Trophoblast cell (in vitro differentiated cells and primary cell): ENCODE measurements around the gene CAMP.

Source experiments
- DNase-seq, 2 donors: peaks; one replicate each; pipeline ENCODE4 v3.0.0-alpha.2; 2016
- H2AFZ ChIP-seq: 2 replicates; pipeline ENCODE4 v1.6.1; 2013; ENCODE audit warnings: low read length, moderate library complexity, mild to moderate bottlenecking; ENCODE audit not compliant: insufficient read depth, poor library complexity
- H2AK5ac ChIP-seq: 2 replicates; pipeline ENCODE4 v1.6.1; 2013; ENCODE audit warnings: mild to moderate bottlenecking, low read length
- H2BK120ac ChIP-seq: 2 replicates; pipeline ENCODE4 v1.6.1; 2013; ENCODE audit warnings: low read length, mild to moderate bottlenecking, moderate library complexity; ENCODE audit not compliant: insufficient read depth, poor library complexity
- H2BK12ac ChIP-seq: 2 replicates; pipeline ENCODE4 v1.6.1; 2013; ENCODE audit warnings: mild to moderate bottlenecking, low read length, moderate library complexity
- H2BK5ac ChIP-seq: 2 replicates; pipeline ENCODE4 v1.6.1; 2013; ENCODE audit warnings: low read length, low read depth, moderate library complexity, mild to moderate bottlenecking; ENCODE audit not compliant: poor library complexity
- H3K14ac ChIP-seq: 2 replicates; pipeline ENCODE4 v1.6.1; 2013; ENCODE audit warnings: mild to moderate bottlenecking, low read length
- H3K18ac ChIP-seq: 2 replicates; pipeline ENCODE4 v1.6.1; 2013; ENCODE audit warnings: mild to moderate bottlenecking, low read length
- H3K23ac ChIP-seq: 2 replicates; pipeline ENCODE4 v1.6.1; 2013; ENCODE audit warnings: low read length
- H3K27ac ChIP-seq: 2 replicates; pipeline ENCODE4 v1.5.1; 2013; ENCODE audit warnings: low read depth, mild to moderate bottlenecking, inconsistent platforms, low read length, moderate library complexity
- H3K27me3 ChIP-seq: 2 replicates; pipeline ENCODE4 v1.6.1; 2013; ENCODE audit warnings: inconsistent platforms, mild to moderate bottlenecking, low read length, moderate library complexity; ENCODE audit not compliant: insufficient read depth
- H3K36me3 ChIP-seq, 2 experiments: 1 replicate in 1 of 2; 2 replicates in 1 of 2; pipeline ENCODE4 v1.6.1; 2013; ENCODE audit warnings: low read length in 2 of 2, mild to moderate bottlenecking in 2 of 2, moderate library complexity in 1 of 2; ENCODE audit not compliant: insufficient read depth in 2 of 2, control insufficient read depth in 1 of 2
- H3K4ac ChIP-seq: 2 replicates; pipeline ENCODE4 v1.6.1; 2013; ENCODE audit warnings: low read depth, mild to moderate bottlenecking, low read length, moderate library complexity
- H3K4me1 ChIP-seq, 2 experiments: 1 replicate in 1 of 2; 2 replicates in 1 of 2; pipeline ENCODE4 v1.6.1; 2013; ENCODE audit warnings: low read length in 2 of 2, mild to moderate bottlenecking in 2 of 2, moderate library complexity in 1 of 2; ENCODE audit not compliant: insufficient read depth in 2 of 2, control insufficient read depth in 1 of 2
- H3K4me2 ChIP-seq: 2 replicates; pipeline ENCODE4 v1.6.1; 2013; ENCODE audit warnings: inconsistent platforms, mild to moderate bottlenecking, low read length, moderate library complexity
- H3K4me3 ChIP-seq: 2 replicates; pipeline ENCODE4 v1.5.1; 2013; ENCODE audit warnings: mild to moderate bottlenecking, low read depth, low read length, inconsistent platforms
- H3K79me1 ChIP-seq: one replicate; pipeline ENCODE4 v1.6.1; 2013; ENCODE audit warnings: low read length
- H3K79me2 ChIP-seq: 2 replicates; pipeline ENCODE4 v1.6.1; 2013; ENCODE audit warnings: low read length, mild to moderate bottlenecking; ENCODE audit not compliant: control insufficient read depth, insufficient read depth, poor library complexity
- H3K9ac ChIP-seq: 2 replicates; pipeline ENCODE4 v1.6.1; 2013; ENCODE audit warnings: mild to moderate bottlenecking, low read length
- H3K9me3 ChIP-seq: 2 replicates; pipeline ENCODE4 v1.6.1; 2013; ENCODE audit warnings: low read depth, mild to moderate bottlenecking, control low read depth, inconsistent platforms, low read length; ENCODE audit not compliant: insufficient read depth
- H4K12ac ChIP-seq: 2 replicates; pipeline ENCODE4 v1.6.1; 2013; ENCODE audit warnings: low read depth, mild to moderate bottlenecking, low read length, moderate library complexity
- H4K8ac ChIP-seq: 2 replicates; pipeline ENCODE4 v1.6.1; 2013; ENCODE audit warnings: low read depth, mild to moderate bottlenecking, low read length, moderate library complexity
- H4K91ac ChIP-seq: one replicate; pipeline ENCODE4 v1.6.1; 2013; ENCODE audit warnings: low read depth, mild to moderate bottlenecking, low read length, moderate library complexity
- WGBS: extraction: QIAGEN DNeasy Blood & Tissue Kit; methylation state at CpG from one replicate; pipeline ENCODE4 v1.1.7; 2013; ENCODE audit warnings: missing lambda C conversion rate; ENCODE audit not compliant: insufficient read length, insufficient coverage; ENCODE audit errors: extremely low coverage; 5-methylcytosine and 5-hydroxymethylcytosine counted together

Gene CAMP

GRCh38 chr3:48233542-48233941 is 10.2 kb downstream of the CAMP start:
- no peak overlapping the region for H2AK5ac ChIP-seq
- DNase-seq: no peak
- no peak overlapping the region for H4K91ac ChIP-seq
- H2BK5ac ChIP-seq: no peak overlapping the region
- no peak overlapping the region for H3K14ac ChIP-seq
- H3K4me1 ChIP-seq: no peaks in the 10 kb centered on the region
- no peak overlapping the region for H3K4me2 ChIP-seq
- H3K79me1 ChIP-seq: no peaks in the 10 kb centered on the region
- H2AFZ ChIP-seq: no peak overlapping the region
- no peak overlapping the region for H3K9ac ChIP-seq
- no CpG with 5 or more reads among the region's 2 CpGs for WGBS
- no peaks in the 10 kb centered on the region for H3K36me3 ChIP-seq
- H2BK12ac ChIP-seq: no peak overlapping the region
- H3K9me3 ChIP-seq: no peaks in the 10 kb centered on the region
- H3K18ac ChIP-seq: no peak overlapping the region
- no peak overlapping the region for H3K4me3 ChIP-seq
- H3K27me3 ChIP-seq: no peaks in the 10 kb centered on the region
- H4K8ac ChIP-seq: no peak overlapping the region
- no peak overlapping the region for H3K27ac ChIP-seq
- no peaks in the 10 kb centered on the region for H3K79me2 ChIP-seq
- no peak overlapping the region for H4K12ac ChIP-seq
- H3K4ac ChIP-seq: no peak overlapping the region
- H2BK120ac ChIP-seq: no peak overlapping the region
- no peak overlapping the region for H3K23ac ChIP-seq

DNA sequence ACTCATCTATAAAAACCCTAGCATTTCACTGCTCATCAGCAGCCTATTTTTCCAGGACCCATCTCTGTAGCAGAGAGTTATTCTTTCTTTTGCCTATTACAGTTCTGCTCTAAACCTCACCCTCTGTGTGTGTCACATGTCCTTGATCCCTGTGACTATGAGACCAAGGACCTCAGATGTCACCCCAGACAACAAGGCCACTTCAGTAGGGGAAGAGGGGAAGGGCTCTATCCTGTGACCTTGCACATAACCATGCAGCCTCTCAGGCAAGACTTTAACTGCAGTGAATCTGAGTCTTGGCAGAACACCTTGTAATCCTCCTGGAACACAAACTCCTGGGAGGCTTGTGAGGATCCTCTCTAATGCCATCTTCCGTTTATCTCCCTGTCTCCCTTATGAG is 13.2 kb downstream of the CAMP start:
- Histone ChIP-seq H2BK5ac (no peak overlapping the region), H3K4me2 (no peak overlapping the region)
- no CpG with 5 or more reads among the region's 1 CpG for WGBS

DNA sequence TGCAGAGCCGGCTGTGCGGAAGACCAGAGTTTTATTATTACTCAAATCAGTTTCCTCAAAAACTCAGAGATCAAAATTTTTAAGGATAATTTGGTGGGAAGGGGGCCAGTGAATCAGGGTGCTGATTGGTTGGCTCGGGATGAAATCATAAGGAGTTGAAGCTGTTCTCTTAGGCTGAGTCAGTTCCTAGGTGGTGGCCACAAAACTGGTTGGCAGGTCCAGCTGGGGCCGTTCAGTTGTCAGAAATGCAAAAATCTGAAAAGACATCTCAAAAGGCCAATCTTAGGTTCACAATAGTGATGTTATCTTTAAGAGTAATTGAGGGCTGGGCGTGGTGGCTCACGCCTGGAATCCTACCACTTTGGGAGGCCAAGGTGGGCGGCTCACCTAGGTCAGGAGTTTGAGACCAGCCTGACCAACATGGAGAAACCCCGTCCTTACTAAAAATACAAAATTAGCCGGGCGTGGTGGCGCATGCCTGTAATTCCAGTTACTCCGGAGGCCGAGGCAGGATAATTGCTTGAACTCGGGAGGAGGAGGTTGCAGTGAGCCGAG is 15.3 kb downstream of the CAMP start:
- H4K8ac ChIP-seq: no peak overlapping the region
- H2AFZ ChIP-seq: no peak overlapping the region
- no peak overlapping the region for H3K9ac ChIP-seq
- H3K4me2 ChIP-seq: no peak overlapping the region
- no peak overlapping the region for H3K14ac ChIP-seq
- H3K4me1 ChIP-seq: no peaks in the 10 kb centered on the region
- H3K4ac ChIP-seq: no peak overlapping the region
- no peak overlapping the region for H3K18ac ChIP-seq
- WGBS: no CpG with 5 or more reads among the region's 15 CpGs
- no peak overlapping the region for H3K27ac ChIP-seq
- no peak overlapping the region for H4K12ac ChIP-seq
- no peak overlapping the region for H3K23ac ChIP-seq
- H3K79me2 ChIP-seq: peaks cover 3% of the 10 kb centered on the region
- peaks cover 1% of the 10 kb centered on the region for H3K9me3 ChIP-seq
- H2BK5ac ChIP-seq: no peak overlapping the region
- no peaks in the 10 kb centered on the region for H3K36me3 ChIP-seq
- no peaks in the 10 kb centered on the region for H3K27me3 ChIP-seq
- H3K79me1 ChIP-seq: peaks cover 4% of the 10 kb centered on the region
- no peak overlapping the region for H2AK5ac ChIP-seq
- no peak overlapping the region for H3K4me3 ChIP-seq
- no peak overlapping the region for H2BK12ac ChIP-seq
- H2BK120ac ChIP-seq: no peak overlapping the region
- no peak overlapping the region for H4K91ac ChIP-seq
- DNase-seq: peak; percentile 87 to 91

More for the DNA sequence above, 13.2 kb downstream of the CAMP start:
- no peak overlapping the region for H3K4me3 ChIP-seq
- no peak overlapping the region for H2AK5ac ChIP-seq
- no peak overlapping the region for H3K14ac ChIP-seq
- no peaks in the 10 kb centered on the region for H3K36me3 ChIP-seq
- no peak overlapping the region for H3K4ac ChIP-seq
- no peak overlapping the region for H4K91ac ChIP-seq
- H2BK120ac ChIP-seq: no peak overlapping the region
- H3K9ac ChIP-seq: no peak overlapping the region
- no peak overlapping the region for H3K23ac ChIP-seq
- no peak overlapping the region for H2BK12ac ChIP-seq
- no peak overlapping the region for H4K8ac ChIP-seq
- DNase-seq: no peak
- no peak overlapping the region for H2AFZ ChIP-seq
- H3K79me1 ChIP-seq: peaks cover 4% of the 10 kb centered on the region
- H3K27ac ChIP-seq: no peak overlapping the region
- H3K27me3 ChIP-seq: no peaks in the 10 kb centered on the region
- H3K4me1 ChIP-seq: no peaks in the 10 kb centered on the region
- H3K79me2 ChIP-seq: peaks cover 3% of the 10 kb centered on the region
- no peak overlapping the region for H3K18ac ChIP-seq
- no peaks in the 10 kb centered on the region for H3K9me3 ChIP-seq
- H4K12ac ChIP-seq: no peak overlapping the region

GRCh38 chr3:48240000-48240963 is 17.0 kb downstream of the CAMP start:
- H3K23ac ChIP-seq: no peak overlapping the region
- H3K14ac ChIP-seq: no peak overlapping the region
- H3K4ac ChIP-seq: no peak overlapping the region
- peak overlapping the region; percentile 57 for H3K4me2 ChIP-seq
- H3K79me1 ChIP-seq: peaks cover 4% of the 10 kb centered on the region
- no peak overlapping the region for H3K4me3 ChIP-seq
- H3K18ac ChIP-seq: no peak overlapping the region
- peaks cover 1% of the 10 kb centered on the region for H3K9me3 ChIP-seq
- no peak overlapping the region for H2BK12ac ChIP-seq
- no peaks in the 10 kb centered on the region for H3K27me3 ChIP-seq
- peak overlapping the region; percentile 56 for H2AFZ ChIP-seq
- H3K79me2 ChIP-seq: peaks cover 3% of the 10 kb centered on the region
- no CpG with 5 or more reads among the region's 20 CpGs for WGBS
- no peaks in the 10 kb centered on the region for H3K4me1 ChIP-seq
- no peak overlapping the region for H3K27ac ChIP-seq
- no peaks in the 10 kb centered on the region for H3K36me3 ChIP-seq
- H2BK120ac ChIP-seq: no peak overlapping the region
- no peak overlapping the region for H4K12ac ChIP-seq
- H4K91ac ChIP-seq: no peak overlapping the region
- H2AK5ac ChIP-seq: no peak overlapping the region
- DNase-seq: no peak
- H2BK5ac ChIP-seq: no peak overlapping the region
- H3K9ac ChIP-seq: no peak overlapping the region
- H4K8ac ChIP-seq: peak overlapping the region; percentile 74
